Jurkat, Clone E6-1 (cell line): ENCODE measurements around the gene MYL5.
"Not testable (repeated sequence)": the region's sequence is repeated elsewhere in the genome, so short reads cannot be mapped to it uniquely, and the experiment has no call there.

Source experiments
- DNase-seq: peaks from one replicate; pipeline ENCODE4 v3.0.0-alpha.2; 2011; ENCODE audit warnings: low read depth, low spot score
- H3K4me3 ChIP-seq: 2 replicates; pipeline ENCODE4 v1.5.1; 2011; ENCODE audit warnings: mild to moderate bottlenecking, low read length, control low read depth, moderate library complexity

MYL5 gene

GRCh38 chr4:666822-667544, 7.4 kb upstream of the MYL5 start:
- DNase-seq, result no peak
- no peak overlapping the region for H3K4me3 ChIP-seq

- no peak overlapping the region for H3K4me3 ChIP-seq
- no peak for DNase-seq
Observed at GRCh38 chr4:667545-667925, 6.8 kb upstream of the MYL5 start.

GRCh38 chr4:668219-668618, 6.1 kb upstream of the MYL5 start:
- DNase-seq, H3K4me3 ChIP-seq: not testable (repeated sequence)

- not testable (repeated sequence) for DNase-seq, H3K4me3 ChIP-seq
Observed at GRCh38 chr4:669806-670559, 4.4 kb upstream of the MYL5 start.

- no peak for DNase-seq
- H3K4me3 ChIP-seq, result no peak overlapping the region
Observed at GRCh38 chr4:671769-672168, 2.6 kb upstream of the MYL5 start.

GRCh38 chr4:673349-674091, 822 bp upstream of the MYL5 start:
- no peak for DNase-seq
- peak overlapping the region; percentile 83 for H3K4me3 ChIP-seq

GRCh38 chr4:675036-675882, 917 bp downstream of the MYL5 start:
- no peak for DNase-seq
- peak overlapping the region; percentile 77 for H3K4me3 ChIP-seq

- H3K4me3 ChIP-seq, result peak overlapping the region; percentile 77; the same call in 1 of the 2 replicates
- no peak for DNase-seq
Observed at GRCh38 chr4:675980-676870, 1.9 kb downstream of the MYL5 start.

GRCh38 chr4:676871-677235, 2.5 kb downstream of the MYL5 start:
- H3K4me3 ChIP-seq, result no peak overlapping the region
- no peak for DNase-seq

GRCh38 chr4:677431-678293, 3.3 kb downstream of the MYL5 start:
- DNase-seq, result no peak
- no peak overlapping the region for H3K4me3 ChIP-seq

- DNase-seq, result no peak
- H3K4me3 ChIP-seq, result no peak overlapping the region
Observed at GRCh38 chr4:678331-679103, 4.2 kb downstream of the MYL5 start.

- DNase-seq, result no peak
Observed at GRCh38 chr4:679104-679481, 4.8 kb downstream of the MYL5 start.

GRCh38 chr4:679629-680028, 5.3 kb downstream of the MYL5 start:
- no peak overlapping the region for H3K4me3 ChIP-seq
- no peak for DNase-seq

More at GRCh38 chr4:679104-679481, 4.8 kb downstream of the MYL5 start:
- H3K4me3 ChIP-seq, result no peak overlapping the region

- H3K4me3 ChIP-seq, result no peak overlapping the region
Observed at GRCh38 chr4:680091-680490, 5.7 kb downstream of the MYL5 start.

GRCh38 chr4:680551-680927, 6.2 kb downstream of the MYL5 start:
- no peak for DNase-seq
- no peak overlapping the region for H3K4me3 ChIP-seq

More at GRCh38 chr4:680091-680490, 5.7 kb downstream of the MYL5 start:
- no peak for DNase-seq

GRCh38 chr4:680928-681645, 6.7 kb downstream of the MYL5 start:
- H3K4me3 ChIP-seq, result peak overlapping the region; percentile 18
- DNase-seq, result no peak
